ENCODE results near the gene SLC30A10. TPM values are rescaled to one million over a fixed set of nuclear protein-coding genes. Genes with fewer than 3 reads are reported as not detected.
"Not testable (repeated sequence)": the region's sequence is repeated elsewhere in the genome, so short reads cannot be mapped to it uniquely, and the experiment has no call there.

The SLC30A10 gene
- total RNA-seq, 1 donor from 2014 or later = 0.13 TPM

DNA sequence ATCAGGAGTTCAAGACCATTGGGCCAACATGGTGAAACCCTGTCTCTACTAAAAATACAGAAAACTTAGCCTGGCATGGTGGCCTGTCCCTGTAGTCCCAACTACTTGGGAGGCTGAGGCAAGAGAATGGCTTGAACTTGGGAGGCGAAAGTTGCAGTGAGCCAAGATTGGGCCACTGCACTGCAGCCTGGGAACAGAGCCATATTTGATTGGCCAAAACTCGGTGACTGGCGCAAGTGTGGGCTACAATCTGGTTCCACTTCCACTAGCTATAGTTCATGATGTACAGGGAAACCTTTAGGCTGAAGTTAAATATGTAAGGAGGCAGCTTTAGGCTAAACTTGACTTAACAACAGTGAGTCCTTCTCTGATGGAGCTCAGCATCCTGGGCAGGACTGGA lies 20.2 kb downstream of the SLC30A10 start:
- Mint-ChIP-seq H3K36me3 (ENCODE audit: unreplicated experiment) (no peaks in the 10 kb centered on the region), H3K4me1 (ENCODE audit: unreplicated experiment) (peaks cover 4% of the 10 kb centered on the region), H3K9me3 (ENCODE audit: unreplicated experiment) (no peaks in the 10 kb centered on the region), H3K4me3 (ENCODE audit: unreplicated experiment) (no peak overlapping the region), H3K27ac (ENCODE audit: unreplicated experiment) (no peak overlapping the region), H3K27me3 (ENCODE audit: unreplicated experiment) (peaks cover 34% of the 10 kb centered on the region)
- no peak for DNase-seq (ENCODE audit: extremely low spot score, unreplicated experiment)
- TF ChIP-seq CTCF (IDR thresholded peaks at IDR 0.05) = no peak

DNA sequence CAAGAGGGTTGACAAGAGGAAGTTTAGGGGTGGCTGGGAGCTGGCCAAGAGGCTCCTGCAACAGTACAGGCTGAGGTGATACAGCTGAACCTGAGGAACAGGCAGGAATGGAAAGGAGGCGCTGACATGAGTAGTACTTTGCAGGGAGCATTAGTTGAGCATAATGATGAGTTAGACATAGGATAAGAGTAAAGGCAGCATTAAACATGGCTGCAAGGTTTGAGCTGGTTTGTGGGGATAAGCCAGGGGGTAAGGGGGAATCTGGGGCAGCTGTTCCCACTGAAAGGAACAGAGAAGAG lies 20.6 kb downstream of the SLC30A10 start:
- TF ChIP-seq CTCF (IDR thresholded peaks at IDR 0.05) = no peak
- Mint-ChIP-seq H3K4me1 (ENCODE audit: unreplicated experiment) (peaks cover 4% of the 10 kb centered on the region), H3K4me3 (ENCODE audit: unreplicated experiment) (no peak overlapping the region)

DNA sequence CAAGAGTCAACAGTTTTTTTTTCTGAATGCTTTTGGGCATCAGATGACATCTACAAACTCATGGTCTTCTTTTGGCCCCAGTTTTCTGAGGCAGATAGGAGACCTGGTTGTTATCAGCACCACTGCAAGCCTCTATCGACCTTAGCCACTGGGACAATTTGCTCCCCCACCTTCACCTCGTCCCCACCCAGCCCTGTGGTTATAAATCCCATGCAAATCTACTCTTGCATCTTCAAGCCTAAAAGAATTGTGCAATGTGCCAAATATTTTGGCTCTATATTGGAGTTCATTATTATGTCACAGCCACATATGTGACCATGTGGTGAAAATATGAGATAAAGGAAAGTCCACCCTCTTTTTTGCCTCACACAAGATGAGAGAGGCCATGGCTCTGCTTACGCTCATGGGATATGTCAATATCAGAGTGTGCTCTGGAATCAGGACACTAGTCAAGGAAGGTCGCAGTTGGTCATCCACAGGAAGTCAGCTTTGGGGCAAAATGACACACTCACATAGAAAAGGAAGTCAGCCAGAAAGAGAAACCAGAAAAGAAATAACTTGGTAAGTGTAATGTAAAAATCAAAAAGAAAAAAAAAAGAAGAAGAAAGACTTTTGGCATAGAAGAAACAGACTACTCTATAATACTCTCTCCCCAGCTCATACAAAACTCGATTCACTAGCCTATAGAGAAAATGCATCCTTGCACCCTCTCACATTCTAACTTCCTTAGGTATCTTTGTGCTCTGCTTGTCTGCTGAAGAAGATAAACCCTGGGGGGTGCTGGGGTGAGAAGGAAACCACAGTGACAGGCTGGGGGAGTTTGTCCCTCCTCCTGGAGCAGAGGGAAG lies 21.2 kb downstream of the SLC30A10 start:
- DNase-seq (ENCODE audit: extremely low spot score, unreplicated experiment) = no peak
- no peaks in the 10 kb centered on the region for H3K9me3 Mint-ChIP-seq (ENCODE audit: unreplicated experiment)
- H3K4me3 Mint-ChIP-seq (ENCODE audit: unreplicated experiment) = no peak overlapping the region

More for the DNA sequence above, 20.6 kb downstream of the SLC30A10 start:
- Mint-ChIP-seq H3K27me3 (ENCODE audit: unreplicated experiment) (peaks cover 38% of the 10 kb centered on the region), H3K36me3 (ENCODE audit: unreplicated experiment) (no peaks in the 10 kb centered on the region), H3K27ac (ENCODE audit: unreplicated experiment) (no peak overlapping the region), H3K9me3 (ENCODE audit: unreplicated experiment) (no peaks in the 10 kb centered on the region)
- DNase-seq (ENCODE audit: extremely low spot score, unreplicated experiment) = no peak

DNA sequence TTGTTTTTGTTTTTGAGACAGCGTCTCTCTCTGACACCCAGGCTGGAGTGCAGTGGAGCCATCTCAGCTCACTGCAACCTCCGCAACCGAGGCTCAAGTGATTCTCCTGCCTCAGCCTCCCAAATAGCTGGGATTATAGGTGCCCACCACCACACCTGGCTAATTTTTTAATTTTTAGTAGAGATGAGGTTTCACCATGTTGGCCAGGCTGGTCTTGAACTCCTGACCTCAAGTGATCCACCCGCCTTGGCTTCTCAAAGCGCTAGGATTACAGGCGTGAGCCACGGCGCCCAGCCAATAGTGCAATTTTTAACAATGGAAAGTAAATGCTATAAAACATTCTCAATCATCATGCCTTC lies 21.8 kb downstream of the SLC30A10 start:
- H3K9me3 Mint-ChIP-seq (ENCODE audit: unreplicated experiment); DNase-seq (ENCODE audit: extremely low spot score, unreplicated experiment); H3K4me3 Mint-ChIP-seq (ENCODE audit: unreplicated experiment); H3K36me3 Mint-ChIP-seq (ENCODE audit: unreplicated experiment); H3K27ac Mint-ChIP-seq (ENCODE audit: unreplicated experiment); H3K4me1 Mint-ChIP-seq (ENCODE audit: unreplicated experiment): not testable (repeated sequence)
- peaks cover 37% of the 10 kb centered on the region for H3K27me3 Mint-ChIP-seq (ENCODE audit: unreplicated experiment)

More for the DNA sequence above, 21.2 kb downstream of the SLC30A10 start:
- Mint-ChIP-seq H3K36me3 (ENCODE audit: unreplicated experiment) (no peaks in the 10 kb centered on the region), H3K27me3 (ENCODE audit: unreplicated experiment) (peaks cover 38% of the 10 kb centered on the region), H3K4me1 (ENCODE audit: unreplicated experiment) (peaks cover 4% of the 10 kb centered on the region), H3K27ac (ENCODE audit: unreplicated experiment) (no peak overlapping the region)
- no peak for TF ChIP-seq CTCF (IDR thresholded peaks at IDR 0.05)

DNA sequence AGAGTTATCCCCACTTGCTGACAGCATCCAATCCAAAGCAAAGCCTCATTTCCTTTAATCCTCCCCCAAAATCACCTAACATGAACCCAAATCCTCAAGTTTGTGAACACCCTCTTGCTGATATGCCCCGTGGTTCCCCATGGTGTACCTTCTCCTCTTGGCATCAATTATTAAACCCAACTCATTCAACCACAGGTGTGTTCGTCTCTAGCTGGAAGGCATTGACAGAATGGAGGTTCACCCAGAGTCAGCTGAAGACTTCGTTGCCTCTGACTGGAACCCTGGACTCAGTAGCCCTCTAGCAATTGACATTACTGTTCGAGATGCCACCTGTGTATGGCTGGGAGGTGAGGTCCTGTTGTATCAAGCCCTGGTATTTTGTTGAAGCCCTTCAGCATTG lies 22.8 kb downstream of the SLC30A10 start:
- Mint-ChIP-seq H3K27me3 (ENCODE audit: unreplicated experiment) (peaks cover 33% of the 10 kb centered on the region), H3K36me3 (ENCODE audit: unreplicated experiment) (no peaks in the 10 kb centered on the region), H3K9me3 (ENCODE audit: unreplicated experiment) (no peaks in the 10 kb centered on the region)

More for the DNA sequence above, 22.8 kb downstream of the SLC30A10 start:
- peaks cover 15% of the 10 kb centered on the region for H3K4me1 Mint-ChIP-seq (ENCODE audit: unreplicated experiment)
- no peak overlapping the region for H3K27ac Mint-ChIP-seq (ENCODE audit: unreplicated experiment)
- no peak for DNase-seq (ENCODE audit: extremely low spot score, unreplicated experiment)
- no peak for TF ChIP-seq CTCF (IDR thresholded peaks at IDR 0.05)
- H3K4me3 Mint-ChIP-seq (ENCODE audit: unreplicated experiment) = no peak overlapping the region
